SU-DHL-6 (cell line): Measurements from ENCODE around the gene PCDHGB2.
A peak's percentile ranks its signal among the peaks of the same experiment; 100 is the strongest.
"Not testable (repeated sequence)": the region's sequence is repeated elsewhere in the genome, so short reads cannot be mapped to it uniquely, and the experiment has no call there.

Experiments
- H2AFZ ChIP-seq: fragments of 200-600 bp; sonication (generic); 2 replicates; pipeline ENCODE4 v1.6.1; 2014; ENCODE audit warnings: low read depth, mild to moderate bottlenecking, moderate library complexity, mixed read lengths, antibody characterized with exemption, low read length; ENCODE audit not compliant: severe bottlenecking
- H3F3A ChIP-seq: fragments of 200-600 bp; shearing (Covaris generic); 2 replicates; pipeline ENCODE4 v1.6.0; 2016; ENCODE audit warnings: antibody characterized with exemption, mild to moderate bottlenecking; ENCODE audit not compliant: insufficient read depth
- H3K27ac ChIP-seq: fragments of 200-600 bp; sonication (generic); 2 replicates; pipeline ENCODE4 v1.5.1; 2016; ENCODE audit warnings: low read depth, mild to moderate bottlenecking, low read length, moderate library complexity, mixed read lengths
- H3K27me3 ChIP-seq: fragments of 200-600 bp; sonication (generic), shearing (Covaris generic); 2 replicates; pipeline ENCODE4 v1.6.0; 2014; ENCODE audit warnings: mild to moderate bottlenecking, low read length
- H3K36me3 ChIP-seq: fragments of 200-600 bp; sonication (generic); 2 replicates; pipeline ENCODE4 v1.6.1; 2014; ENCODE audit warnings: mild to moderate bottlenecking, low read length, mixed read lengths
- H3K4me2 ChIP-seq: fragments of 300-600, 200-600 bp; shearing (Covaris generic), sonication (generic); 2 replicates; pipeline ENCODE4 v1.6.0; 2014; ENCODE audit warnings: low read length, low read depth, mild to moderate bottlenecking; ENCODE audit not compliant: poor library complexity, severe bottlenecking
- H3K4me3 ChIP-seq: fragments of 200-600 bp; sonication (generic); 2 replicates; pipeline ENCODE4 v1.5.1; 2014; ENCODE audit warnings: antibody characterized with exemption, low read length, mild to moderate bottlenecking, mixed read lengths; ENCODE audit not compliant: insufficient read depth, poor library complexity, severe bottlenecking
- H3K79me2 ChIP-seq: fragments of 200-600 bp; sonication (generic); 2 replicates; pipeline ENCODE4 v1.6.1; 2014; ENCODE audit warnings: mild to moderate bottlenecking, low read length, moderate library complexity; ENCODE audit not compliant: insufficient read depth
- H3K9ac ChIP-seq: fragments of 200-600 bp; sonication (generic); 2 replicates; pipeline ENCODE4 v1.7.0; 2014; ENCODE audit warnings: mild to moderate bottlenecking, low read length
- H3K9me2 ChIP-seq: fragments of 200-600 bp; sonication (generic); replicated peaks from 2 replicates; pipeline ENCODE4 v1.6.1; 2014; ENCODE audit warnings: low read length; ENCODE audit not compliant: insufficient read depth
- H3K9me3 ChIP-seq: fragments of 200-600 bp; sonication (generic); 2 replicates; pipeline ENCODE4 v1.6.1; 2014; ENCODE audit warnings: low read length, mixed read lengths; ENCODE audit not compliant: insufficient read depth
- H4K20me1 ChIP-seq: fragments of 200-600 bp; sonication (generic); 2 replicates; pipeline ENCODE4 v1.6.1; 2014; ENCODE audit warnings: low read depth, mild to moderate bottlenecking, antibody characterized with exemption, low read length, moderate library complexity, mixed read lengths
- CTCF ChIP-seq: fragments of 200-600 bp; sonication (generic); IDR thresholded peaks from one replicate; pipeline ENCODE4 v1.5.1; 2017; ENCODE audit warnings: antibody characterized with exemption, mild to moderate bottlenecking, low read length, moderate library complexity; ENCODE audit not compliant: insufficient read depth, poor library complexity, severe bottlenecking
- EZH2phosphoT487 ChIP-seq: fragments of 200-600 bp; sonication (generic), shearing (Covaris generic); conservative IDR thresholded peaks from 2 replicates; pipeline ENCODE4 v1.6.1; 2018; ENCODE audit warnings: mild to moderate bottlenecking, antibody characterized with exemption, low read length, moderate library complexity, mixed read lengths

PCDHGB2 gene

GRCh38 chr5:141343953-141344463 lies 15.8 kb upstream of the PCDHGB2 start:
- no peak overlapping the region for H3K9ac ChIP-seq
- no peaks in the 10 kb centered on the region for H3K36me3 ChIP-seq
- H3K4me2 ChIP-seq: no peak overlapping the region
- no peaks in the 10 kb centered on the region for H3K9me2 ChIP-seq
- H3K27me3 ChIP-seq: no peaks in the 10 kb centered on the region
- no peaks in the 10 kb centered on the region for H3K9me3 ChIP-seq
- H3K79me2 ChIP-seq: no peaks in the 10 kb centered on the region
- H3K4me3 ChIP-seq: no peak overlapping the region
- no peak overlapping the region for H2AFZ ChIP-seq
- H3K27ac ChIP-seq: no peak overlapping the region
- no peak for TF ChIP-seq CTCF
- TF ChIP-seq EZH2phosphoT487: no peak
- H4K20me1 ChIP-seq: no peaks in the 10 kb centered on the region
- H3F3A ChIP-seq: no peaks in the 10 kb centered on the region

- H3K9ac ChIP-seq: no peak overlapping the region
- H3K79me2 ChIP-seq: no peaks in the 10 kb centered on the region
- no peaks in the 10 kb centered on the region for H3K27me3 ChIP-seq
- H2AFZ ChIP-seq: no peak overlapping the region
- no peaks in the 10 kb centered on the region for H3K9me3 ChIP-seq
- H3K4me3 ChIP-seq: no peak overlapping the region
- no peaks in the 10 kb centered on the region for H4K20me1 ChIP-seq
- no peak overlapping the region for H3K27ac ChIP-seq
- H3K36me3 ChIP-seq: no peaks in the 10 kb centered on the region
- H3K4me2 ChIP-seq: no peak overlapping the region
- H3F3A ChIP-seq: no peaks in the 10 kb centered on the region
- no peaks in the 10 kb centered on the region for H3K9me2 ChIP-seq
- TF ChIP-seq EZH2phosphoT487: no peak
- no peak for TF ChIP-seq CTCF
These were observed 14.5 kb upstream of the PCDHGB2 start for GRCh38 chr5:141345327-141345726.

- not testable (repeated sequence) for H3F3A ChIP-seq, H2AFZ ChIP-seq, H3K27ac ChIP-seq, H3K9ac ChIP-seq, H3K4me2 ChIP-seq, H4K20me1 ChIP-seq, H3K36me3 ChIP-seq, H3K79me2 ChIP-seq, H3K9me3 ChIP-seq, H3K4me3 ChIP-seq, H3K9me2 ChIP-seq, H3K27me3 ChIP-seq
These were observed 13.8 kb upstream of the PCDHGB2 start for GRCh38 chr5:141346017-141346416.

- Histone ChIP-seq H3K27me3 (no peaks in the 10 kb centered on the region), H3K4me2 (peak within 1 kb of the TSS; percentile 46), H3K9ac (peak within 1 kb of the TSS; percentile 30; the same call in 1 of the 2 replicates), H3K27ac (no peak within 1 kb of the TSS), H3K36me3 (no peaks in the 10 kb centered on the region), H2AFZ (peak within 1 kb of the TSS; percentile 69), H3K79me2 (no peaks in the 10 kb centered on the region), H4K20me1 (no peaks in the 10 kb centered on the region), H3F3A (0 out of 2 replicates have a peak, but pooled peaks cover 5% of the 10 kb centered on the region), H3K9me3 (no peaks in the 10 kb centered on the region), H3K9me2 (no peaks in the 10 kb centered on the region), H3K4me3 (peak within 1 kb of the TSS; percentile 38)
- TF ChIP-seq CTCF: peak; percentile 46
- no peak for TF ChIP-seq EZH2phosphoT487
These were observed 9.7 kb upstream of the PCDHGB2 start, which contains the start of gene PCDHGB1 for GRCh38 chr5:141349917-141350619. TSS of gene PCDHGB1 (plus strand) at chr5:141350099. CDS start at chr5:141350261, 162 bp downstream.
